B cell (primary cell): ENCODE data around the gene ABCC3. TPM values are rescaled to one million over a fixed set of nuclear protein-coding genes. Genes with fewer than 3 reads are reported as not detected.

ENCODE experiments used
- ATAC-seq: fragments of 200-7000 bp; cut with Tn5 transposase; one replicate; pipeline ENCODE4 v1.10.0; 2021; ENCODE audit warnings: low read depth, mild to moderate bottlenecking, moderate number of reproducible peaks, moderate library complexity
- CTCF ChIA-PET: fragments of 350-600 bp; sonication (Branson Sonifier 250); formaldehyde crosslinking; loops from one replicate; lab custom pipeline; 2021; ENCODE audit warnings: antibody characterized with exemption, inconsistent platforms; lab: Charles Lee
- POLR2A ChIA-PET: fragments of 350-600 bp; sonication (Branson Sonifier 250); formaldehyde crosslinking; loops from one replicate; lab custom pipeline; 2021; ENCODE audit warnings: antibody characterized with exemption; lab: Charles Lee
- DNase-seq: peaks from one replicate; pipeline ENCODE4 v3.0.0; 2013
- H2AFZ ChIP-seq: 2 replicates; pipeline ENCODE4 v1.6.1; 2012; ENCODE audit warnings: mild to moderate bottlenecking, low read depth, low read length; ENCODE audit not compliant: insufficient read depth, poor library complexity, severe bottlenecking
- H3K27ac ChIP-seq, 2 donors: 1 replicate in 1 of 2; 2 replicates in 1 of 2; pipeline ENCODE4 v1.5.1; 2012 to 2013; ENCODE audit warnings: low read length in 2 of 2, mild to moderate bottlenecking in 2 of 2, moderate library complexity in 1 of 2
- H3K27me3 ChIP-seq, 4 experiments: fragments of 200-600 bp in 1 of 4; sonication (generic) in 1 of 4; replicated peaks in 1 of 4; 1 replicate in 2 of 4; 2 replicates in 2 of 4; pipeline versions ENCODE4 v1.6.1 to v1.7.0; 2013 to 2016; ENCODE audit warnings: low read length in 3 of 4, mild to moderate bottlenecking in 2 of 4, mixed read lengths in 1 of 4, moderate library complexity in 1 of 4; ENCODE audit not compliant: insufficient read depth in 4 of 4, control insufficient read depth in 3 of 4; ENCODE audit errors: control extremely low read depth in 1 of 4
- H3K36me3 ChIP-seq, 2 experiments: replicated peaks in 1 of 2; 1 replicate in 1 of 2; 2 replicates in 1 of 2; pipeline versions ENCODE4 v1.6.1 to v1.7.1; 2013; ENCODE audit warnings: low read length in 1 of 2; ENCODE audit not compliant: insufficient read depth in 2 of 2, control insufficient read depth in 1 of 2; ENCODE audit errors: control extremely low read depth in 1 of 2, extremely low read depth in 1 of 2
- H3K4me1 ChIP-seq, 2 donors: fragments of 200-600 bp in 1 of 2; sonication (generic) in 1 of 2; 1 replicate in 1 of 2; 2 replicates in 1 of 2; pipeline versions ENCODE4 v1.5.1 to v1.6.1; 2013 to 2017; ENCODE audit warnings: low read length in 2 of 2; ENCODE audit not compliant: control insufficient read depth in 2 of 2, insufficient read depth in 2 of 2
- H3K4me2 ChIP-seq: replicated peaks from 2 replicates; pipeline ENCODE3; 2012; ENCODE audit warnings: mild to moderate bottlenecking, low read depth, low read length; ENCODE audit not compliant: poor library complexity, severe bottlenecking
- H3K4me3 ChIP-seq, 5 experiments: fragments of 200-600 bp in 1 of 5; sonication (generic) in 1 of 5; 1 replicate in 3 of 5; 2 replicates in 2 of 5; pipeline versions ENCODE4 v1.5.1 to v1.7.0; 2011 to 2016; ENCODE audit warnings: low read length in 4 of 5, mild to moderate bottlenecking in 4 of 5, low read depth in 2 of 5, control low read depth in 1 of 5, moderate library complexity in 1 of 5; ENCODE audit not compliant: insufficient read depth in 1 of 5; ENCODE audit errors: control extremely low read depth in 1 of 5, extremely low read depth in 1 of 5
- H3K79me2 ChIP-seq: fragments of 200-600 bp; sonication (generic); one replicate; pipeline ENCODE4 v1.6.0; 2016; ENCODE audit warnings: low read length; ENCODE audit not compliant: control insufficient read depth, insufficient read depth
- H3K9ac ChIP-seq: fragments of 200-600 bp; sonication (generic); 2 replicates; pipeline ENCODE4 v1.6.1; 2017; ENCODE audit warnings: mild to moderate bottlenecking, low read length, moderate library complexity
- H3K9me3 ChIP-seq, 3 donors: one replicate each; pipeline versions ENCODE4 v1.6.1 to v1.7.1; 2013; ENCODE audit warnings: low read length in 2 of 3; ENCODE audit not compliant: control insufficient read depth in 2 of 3, insufficient read depth in 1 of 3; ENCODE audit errors: control extremely low read depth in 1 of 3
- H4K20me1 ChIP-seq: 2 replicates; pipeline ENCODE4 v1.6.0; 2012; ENCODE audit warnings: mild to moderate bottlenecking, low read length; ENCODE audit not compliant: insufficient read depth, control insufficient read depth, poor library complexity, severe bottlenecking
- H3K27ac Mint-ChIP-seq: one replicate; pipeline ENCODE4 v1.8.0; 2021; ENCODE audit warnings: mixed read lengths
- H3K27me3 Mint-ChIP-seq: one replicate; pipeline ENCODE4 v1.8.0; 2021; ENCODE audit warnings: mixed read lengths
- H3K4me1 Mint-ChIP-seq: one replicate; pipeline ENCODE4 v1.8.0; 2021; ENCODE audit warnings: mixed read lengths
- H3K4me3 Mint-ChIP-seq: one replicate; pipeline ENCODE4 v1.8.0; 2021; ENCODE audit warnings: mixed read lengths
- H3K9me3 Mint-ChIP-seq: one replicate; pipeline ENCODE4 v1.8.0; 2022; ENCODE audit warnings: mixed read lengths; ENCODE audit not compliant: insufficient read depth
- CTCF ChIP-seq: fragments of 200-600 bp; IDR thresholded peaks from one replicate; pipeline ENCODE4 v1.8.0; 2022; ENCODE audit warnings: antibody characterized with exemption, mild to moderate bottlenecking
- EZH2 ChIP-seq: IDR thresholded peaks from 2 replicates; pipeline ENCODE4 v1.6.1; 2012; ENCODE audit warnings: borderline replicate concordance, low read depth, mild to moderate bottlenecking, moderate library complexity, low read length; ENCODE audit not compliant: insufficient read depth, poor library complexity, severe bottlenecking
- WGBS: methylation state at CpG from one replicate; pipeline ENCODE4 v1.1.5; 2013; ENCODE audit warnings: missing lambda C conversion rate; ENCODE audit not compliant: insufficient coverage; 5-methylcytosine and 5-hydroxymethylcytosine counted together
- intact Hi-C: fragments of 100-400 bp; cut with micrococcal nuclease; formaldehyde crosslinking; loops from one replicate; pipeline ENCODE4 v1.10.0; 2022
- polyA plus RNA-seq: library from polyadenylated mRNA; depleted of rRNA; stranded (reverse); fragments of >200 nt; gene quantifications from 2 replicates; pipeline ENCODE4 v1.2.3, GENCODE V29; 2012
- total RNA-seq, 2 donors: library from RNA; stranded (reverse); fragments of 120-200 nt in 1 of 2; gene quantifications; 1 replicate in 1 of 2; 2 replicates in 1 of 2; pipeline versions ENCODE4 v1.2.3 to v1.2.4, GENCODE V29; 2013 to 2022

ABCC3 gene
- total and polyA plus RNA-seq, 2 donors (not counting 1 experiment from before 2014, with no cell fraction given), result 0.05 to 0.60 TPM

GRCh38 chr17:50687200-50688066 is 52.8 kb downstream of the ABCC3 start:
- H4K20me1 ChIP-seq, result no peaks in the 10 kb centered on the region
- WGBS, result 97% methylated on average over 15 of the region's 16 CpGs
- no peak for DNase-seq
- no peak overlapping the region for H3K27ac Mint-ChIP-seq
- H3K27me3 Mint-ChIP-seq, result peaks cover 3% of the 10 kb centered on the region
- H3K79me2 ChIP-seq, result no peaks in the 10 kb centered on the region
- H3K4me2 ChIP-seq, result no peak overlapping the region
- no peaks in the 10 kb centered on the region for H3K4me1 ChIP-seq
- peaks cover under 1 to 4% of the 10 kb centered on the region in 2 experiments for H3K36me3 ChIP-seq
- no peak overlapping the region for H3K4me3 ChIP-seq
- no peaks in the 10 kb centered on the region for H3K9me3 ChIP-seq
- CTCF ChIA-PET, result interaction anchor here (0.6 to 1.1 kb wide), 2 partner anchors 9 to 671 kb away, joined by 3 read pairs; no protein-coding TSS in a partner anchor
- TF ChIP-seq EZH2 (no peak), CTCF (no peak)
- intact Hi-C loops, result no loop called here
- no peaks in the 10 kb centered on the region for H3K4me1 Mint-ChIP-seq
- POLR2A ChIA-PET, result no interaction called here
- H3K27ac ChIP-seq, result no peak overlapping the region
- H3K27me3 ChIP-seq, result no peaks in the 10 kb centered on the region
- no peaks in the 10 kb centered on the region for H3K9me3 Mint-ChIP-seq
- H2AFZ ChIP-seq, result no peak overlapping the region
- no peak for ATAC-seq
- no peak overlapping the region for H3K4me3 Mint-ChIP-seq
- no peak overlapping the region for H3K9ac ChIP-seq

GRCh38 chr17:50688245-50688644 is 53.6 kb downstream of the ABCC3 start:
- no peaks in the 10 kb centered on the region for H3K79me2 ChIP-seq
- no peak overlapping the region for H2AFZ ChIP-seq
- no peaks in the 10 kb centered on the region for H3K9me3 ChIP-seq
- H4K20me1 ChIP-seq, result no peaks in the 10 kb centered on the region
- Mint-ChIP-seq H3K4me1 (no peaks in the 10 kb centered on the region), H3K27ac (no peak overlapping the region), H3K27me3 (no peaks in the 10 kb centered on the region), H3K9me3 (no peaks in the 10 kb centered on the region), H3K4me3 (no peak overlapping the region)
- ChIA-PET POLR2A (interaction anchor here (0.7 kb wide), 1 partner anchor 233 kb away, joined by 5 read pairs; no protein-coding TSS in a partner anchor), CTCF (interaction anchor here (0.6 kb wide), 1 partner anchor 671 kb away, joined by 3 read pairs; no protein-coding TSS in a partner anchor)
- WGBS, result 88% methylated on average over 3 of the region's 3 CpGs
- H3K4me2 ChIP-seq, result no peak overlapping the region
- intact Hi-C loops, result no loop called here
- H3K27me3 ChIP-seq, result no peaks in the 10 kb centered on the region
- TF ChIP-seq CTCF, result no peak
- H3K4me3 ChIP-seq, result no peak overlapping the region
- peaks cover 3 to 12% of the 10 kb centered on the region in 2 experiments for H3K36me3 ChIP-seq
- no peak for ATAC-seq
- H3K9ac ChIP-seq, result no peak overlapping the region
- no peaks in the 10 kb centered on the region for H3K4me1 ChIP-seq
- DNase-seq, result no peak
- H3K27ac ChIP-seq, result no peak overlapping the region
